ENCODE data around the gene SH3BGRL. TPM values are rescaled to one million over a fixed set of nuclear protein-coding genes. Genes with fewer than 3 reads are reported as not detected.

SH3BGRL gene
- 24.2 and 30.9 TPM in 2 replicates for total RNA-seq

DNA sequence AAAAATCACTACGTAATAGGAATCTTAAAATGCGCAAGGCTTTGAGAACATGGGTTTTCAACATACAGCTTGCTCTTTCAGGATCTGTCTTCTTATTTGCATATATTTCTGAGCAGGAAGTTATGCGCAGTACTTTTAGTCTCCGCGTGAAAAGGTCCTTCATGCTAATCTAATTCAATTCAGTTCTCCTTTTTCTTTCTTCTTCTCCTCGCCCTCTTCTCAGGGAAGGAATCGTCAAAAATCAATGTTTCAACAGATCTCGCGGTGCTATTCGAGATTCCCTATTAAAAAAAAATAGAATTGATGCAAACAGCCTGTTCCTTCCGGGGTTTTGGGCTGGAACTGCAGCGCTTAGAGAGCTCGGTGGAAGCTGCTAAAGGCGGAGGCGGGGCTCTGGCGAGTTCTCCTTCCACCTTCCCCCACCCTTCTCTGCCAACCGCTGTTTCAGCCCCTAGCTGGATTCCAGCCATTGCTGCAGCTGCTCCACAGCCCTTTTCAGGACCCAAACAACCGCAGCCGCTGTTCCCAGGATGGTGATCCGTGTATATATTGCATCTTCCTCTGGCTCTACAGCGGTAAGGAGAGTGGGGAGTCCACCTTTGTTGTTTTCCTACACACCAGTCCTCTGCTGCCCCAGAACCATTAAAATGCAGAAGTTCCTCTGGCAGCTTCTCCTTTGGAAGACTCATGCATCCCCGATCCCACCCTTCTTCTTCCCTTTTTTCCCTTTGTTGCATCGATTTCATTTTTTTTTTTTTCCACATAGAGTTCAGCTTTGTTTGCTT, at the start of gene SH3BGRL, which contains the start of gene HMGN5:
Gene SH3BGRL, plus strand, starts transcription at position 432 of the 785 bp plus-strand sequence. Its CDS starts 99 bp downstream, at position 531.
Gene HMGN5, minus strand, starts transcription at position 243 of the 785 bp plus-strand sequence. CDS start 80,364 bp downstream, outside the sequence.
- peak; percentile 69 to 87 for DNase-seq (ENCODE audit: low read depth in 2 of 2)

DNA sequence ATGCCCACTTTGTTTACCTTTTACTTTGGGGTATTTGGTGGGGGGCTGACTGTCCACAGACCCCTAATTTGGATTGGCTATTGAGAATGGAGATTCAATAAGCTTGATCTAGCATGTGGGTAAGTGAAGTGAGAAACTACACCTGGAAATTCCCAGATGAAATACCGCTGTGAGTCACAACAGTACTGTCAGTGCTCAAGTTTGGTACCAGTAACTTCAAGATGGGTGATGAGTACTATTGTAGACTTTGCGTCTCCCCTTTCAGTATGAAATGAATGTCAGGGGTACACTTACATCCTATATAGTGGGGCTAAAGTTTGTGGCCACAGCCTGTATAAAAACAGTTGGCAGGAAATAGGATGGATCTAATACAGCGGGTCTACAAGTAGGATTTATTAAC, 33.5 kb upstream of the SH3BGRL start:
- DNase-seq (ENCODE audit: low read depth in 2 of 2), result no peak

DNA sequence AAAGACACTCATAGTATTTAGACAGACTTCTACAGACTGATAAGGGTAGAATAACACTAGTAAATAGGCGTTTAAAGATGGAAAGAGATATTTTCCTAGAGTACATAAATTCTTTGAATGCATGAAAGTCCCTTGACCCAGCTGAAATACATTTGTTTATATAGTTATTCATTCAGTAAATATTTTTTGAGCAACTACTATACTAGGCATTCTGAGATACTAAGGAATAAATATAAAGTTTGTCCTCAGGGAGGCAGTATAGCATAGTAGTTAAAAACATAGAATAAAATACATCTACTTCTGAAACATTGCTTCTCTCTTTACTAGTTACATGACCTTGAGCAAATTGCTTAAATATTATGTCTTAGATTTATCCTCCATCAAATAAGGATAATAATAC, 27.6 kb upstream of the SH3BGRL start:
- DNase-seq (ENCODE audit: low read depth in 2 of 2), result peak; percentile 23 to 36

DNA sequence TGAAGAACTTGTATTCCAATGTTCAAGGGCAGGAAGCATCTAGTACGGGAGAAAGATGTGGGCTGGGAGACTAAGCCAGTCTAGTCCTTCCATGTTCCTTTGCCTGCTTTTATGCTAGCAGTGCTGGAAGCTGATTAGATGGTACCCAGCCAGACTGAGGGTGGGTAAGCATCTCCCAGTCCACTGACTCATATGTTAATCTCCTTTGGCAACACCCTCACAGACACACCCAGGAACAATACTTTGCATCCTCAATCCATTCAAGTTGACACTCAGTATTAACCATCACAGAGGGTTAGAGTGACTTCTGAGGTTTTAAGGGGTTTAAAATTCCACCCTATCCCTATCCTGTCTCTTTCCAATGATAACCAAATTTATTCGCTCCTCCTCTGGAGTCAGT, 6.6 kb upstream of the SH3BGRL start:
- DNase-seq (ENCODE audit: low read depth in 2 of 2), result no peak

DNA sequence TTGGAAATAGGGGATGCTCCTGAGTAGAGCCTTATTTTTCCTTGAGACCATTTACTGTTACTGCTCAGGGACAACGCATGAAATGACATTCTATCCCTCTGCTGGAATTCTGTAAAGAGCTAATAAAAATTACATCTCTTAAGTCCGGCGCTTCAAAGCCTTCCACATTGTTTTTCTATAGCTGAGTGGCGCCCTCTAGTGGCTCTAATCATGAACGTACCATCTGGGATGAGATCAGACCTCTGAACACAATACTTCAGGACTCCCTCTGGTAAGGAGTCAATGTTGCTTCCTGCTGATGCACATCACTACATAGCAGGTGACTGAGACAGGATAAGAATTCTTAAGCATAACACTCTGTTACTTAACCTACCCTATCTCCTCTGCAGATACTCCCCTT, 6.2 kb upstream of the SH3BGRL start:
- DNase-seq (ENCODE audit: low read depth in 2 of 2), result peak; percentile 71 to 74

DNA sequence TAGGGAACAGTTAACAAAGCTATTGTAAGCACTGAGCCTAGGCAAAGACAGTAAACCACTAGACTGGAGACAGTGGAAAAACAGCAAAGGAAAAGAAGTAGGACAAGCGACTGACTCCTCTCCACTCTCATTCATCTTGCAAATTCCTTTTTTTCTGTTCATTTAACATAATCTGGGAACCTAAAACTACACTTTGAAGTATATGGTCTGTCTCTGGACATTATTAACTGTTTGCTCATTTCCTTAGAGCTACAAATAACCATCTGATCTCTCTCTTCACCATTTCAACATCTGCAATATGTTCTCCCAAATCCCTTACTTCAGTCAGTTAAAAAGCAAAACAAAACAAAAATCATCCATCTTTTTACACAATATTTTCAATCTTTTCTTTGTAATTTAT, 831 bp upstream of the SH3BGRL start:
- peak in 1 of 2 donors; percentile 1 for DNase-seq (ENCODE audit: low read depth in 2 of 2)

DNA sequence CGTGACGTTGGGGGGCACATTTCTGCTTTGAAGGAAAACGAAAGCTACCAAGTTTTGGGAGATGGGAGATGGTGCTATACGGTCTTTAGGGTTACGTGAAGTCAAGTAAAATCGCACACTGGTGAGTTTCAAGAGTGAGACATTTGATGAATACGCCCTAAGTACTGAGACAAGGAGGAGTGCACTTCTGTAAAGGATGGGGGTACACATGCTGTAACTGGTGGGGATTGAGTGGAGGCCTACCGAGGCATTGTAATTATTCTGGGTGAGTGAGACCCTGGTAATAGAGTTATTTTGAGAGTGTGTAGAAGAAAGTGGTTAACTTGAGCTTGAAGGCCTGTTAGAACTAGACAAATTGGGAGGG, 536 bp downstream of the SH3BGRL start:
- peak; percentile 11 for DNase-seq (ENCODE audit: low read depth in 2 of 2)

DNA sequence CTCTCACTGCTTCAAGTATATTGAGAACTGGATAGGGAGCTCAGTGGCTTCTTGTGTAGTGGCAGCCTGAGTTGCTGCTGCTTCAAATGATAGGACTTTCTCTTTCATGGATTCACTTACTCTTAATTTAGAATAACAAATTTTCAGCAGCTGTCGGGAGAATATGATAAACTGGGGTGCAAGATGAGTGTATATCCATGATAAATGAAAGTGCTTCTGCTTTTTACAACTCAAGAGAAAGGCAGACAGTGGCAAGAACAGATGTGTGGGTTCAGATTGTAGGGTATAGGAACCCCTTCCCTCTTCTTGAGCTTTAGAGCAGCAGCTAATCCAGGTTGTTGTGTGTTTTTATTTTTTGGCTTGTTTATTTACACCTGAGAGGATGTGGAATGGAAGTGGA, 1.0 kb downstream of the SH3BGRL start:
- peak in 1 of 2 donors; percentile 1 for DNase-seq (ENCODE audit: low read depth in 2 of 2)

DNA sequence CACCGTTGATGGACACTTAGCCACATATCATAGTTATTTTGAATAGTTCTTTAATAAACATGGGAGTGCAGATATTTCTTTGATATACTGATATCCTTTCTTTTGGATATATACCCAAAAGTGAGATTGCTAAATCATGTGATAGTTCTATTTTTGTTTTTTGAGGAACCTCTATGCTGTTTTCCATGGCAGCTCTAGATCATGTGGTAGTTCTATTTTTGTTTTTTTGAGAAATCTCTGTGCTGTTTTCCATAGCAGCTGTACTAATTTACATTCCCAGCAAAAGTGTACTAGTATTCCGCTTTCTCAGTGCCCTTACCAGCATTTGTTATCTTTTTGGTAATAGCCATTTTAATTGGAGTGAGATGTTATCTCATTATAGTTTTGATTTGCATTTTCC, 3.6 kb downstream of the SH3BGRL start:
- no peak for DNase-seq (ENCODE audit: low read depth in 2 of 2)

DNA sequence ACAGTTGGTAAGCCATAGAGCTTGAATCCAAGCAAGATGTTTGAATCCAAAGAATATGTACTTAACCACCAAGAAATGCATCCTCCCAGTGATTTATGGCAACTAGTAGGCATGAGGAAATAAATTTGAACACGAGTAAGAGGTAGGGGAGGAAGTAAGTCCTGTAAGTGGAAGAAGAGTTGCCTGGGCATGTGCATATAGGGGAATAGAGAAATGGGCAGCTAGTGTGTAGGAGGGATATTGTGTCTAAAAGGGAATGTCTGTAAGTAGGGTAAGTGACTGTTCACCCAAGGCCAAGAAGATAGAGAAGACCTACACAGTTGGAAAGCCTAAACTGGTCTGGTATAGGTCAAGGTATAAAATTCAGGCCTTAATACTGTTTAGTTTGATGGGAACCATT, 4.6 kb downstream of the SH3BGRL start:
- no peak for DNase-seq (ENCODE audit: low read depth in 2 of 2)

DNA sequence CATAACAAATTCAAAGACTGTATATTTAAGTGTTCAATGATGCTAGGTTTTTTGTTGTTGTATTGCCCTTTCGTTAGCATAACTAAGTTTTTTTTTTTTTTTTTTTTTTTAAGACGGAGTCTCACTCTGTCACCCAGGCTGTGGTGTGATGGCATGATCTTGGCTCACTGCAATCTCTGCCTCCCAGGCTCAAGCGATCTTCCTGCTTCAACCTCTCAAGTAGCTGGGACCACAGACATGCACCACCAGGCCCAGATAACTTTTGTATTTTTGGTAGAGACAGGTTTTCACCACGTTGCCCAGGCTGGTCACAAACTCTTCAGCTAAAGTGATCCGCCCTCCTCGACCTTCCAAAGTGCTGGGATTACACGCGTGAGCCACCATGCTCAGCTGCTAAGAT, 7.0 kb downstream of the SH3BGRL start:
- DNase-seq (ENCODE audit: low read depth in 2 of 2), result no peak

DNA sequence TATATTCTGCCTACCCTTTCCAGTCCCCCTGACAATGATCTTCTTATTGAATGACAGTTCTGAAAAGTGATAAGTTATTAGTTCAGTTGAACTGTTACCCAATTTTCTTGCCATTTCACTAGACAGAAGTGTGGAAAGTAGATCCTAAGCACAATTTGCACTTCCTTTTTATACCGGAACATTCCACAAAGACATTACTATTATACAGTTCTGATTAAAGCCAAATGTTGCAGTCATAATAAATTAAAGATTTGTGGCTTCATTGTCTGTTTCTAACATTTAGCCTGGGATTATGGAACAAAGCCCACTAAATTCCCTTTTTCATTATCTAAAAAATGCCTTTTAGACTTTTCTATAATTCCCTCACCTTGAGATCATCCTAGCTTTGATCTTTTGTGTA, 13.8 kb downstream of the SH3BGRL start:
- DNase-seq (ENCODE audit: low read depth in 2 of 2), result no peak

DNA sequence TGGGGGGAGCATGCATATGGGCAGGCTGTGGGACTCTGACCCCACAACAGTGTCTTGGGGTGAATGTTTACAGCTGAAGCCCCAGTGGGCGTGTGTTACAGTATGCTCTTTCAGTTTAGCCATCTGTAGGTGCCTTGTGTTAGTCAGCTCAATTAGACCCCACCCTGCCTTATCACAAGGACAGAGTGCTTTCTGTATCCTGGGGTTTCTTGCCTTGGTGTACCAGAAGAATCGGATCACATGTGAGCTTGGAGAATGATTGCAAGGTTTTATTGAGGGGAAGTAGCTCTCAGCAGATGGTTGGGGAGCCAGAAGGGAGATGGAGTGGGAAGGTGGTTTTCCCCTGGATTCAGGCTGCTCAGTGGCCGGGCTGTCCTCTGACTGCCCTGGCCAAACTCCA, 27.3 kb downstream of the SH3BGRL start:
- DNase-seq (ENCODE audit: low read depth in 2 of 2), result no peak

DNA sequence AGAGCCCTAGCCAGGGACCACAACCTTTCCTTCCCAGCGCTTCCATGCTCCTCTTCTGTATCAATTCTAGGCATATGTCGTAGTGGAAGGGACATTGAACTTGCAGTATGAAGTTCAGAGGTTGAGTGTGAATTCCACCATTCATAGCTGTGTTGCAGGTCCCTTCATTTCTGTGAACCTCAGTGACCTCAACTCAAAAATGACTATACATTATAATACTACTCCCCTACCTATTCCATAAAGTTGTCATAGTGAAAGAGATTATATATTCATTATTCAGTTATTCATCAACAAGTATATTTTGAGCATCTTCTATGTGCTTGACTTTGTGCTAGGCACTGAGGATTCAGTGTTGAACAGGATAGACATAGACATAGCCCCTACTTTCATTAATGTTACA, 28.0 kb downstream of the SH3BGRL start:
- DNase-seq (ENCODE audit: low read depth in 2 of 2), result no peak

DNA sequence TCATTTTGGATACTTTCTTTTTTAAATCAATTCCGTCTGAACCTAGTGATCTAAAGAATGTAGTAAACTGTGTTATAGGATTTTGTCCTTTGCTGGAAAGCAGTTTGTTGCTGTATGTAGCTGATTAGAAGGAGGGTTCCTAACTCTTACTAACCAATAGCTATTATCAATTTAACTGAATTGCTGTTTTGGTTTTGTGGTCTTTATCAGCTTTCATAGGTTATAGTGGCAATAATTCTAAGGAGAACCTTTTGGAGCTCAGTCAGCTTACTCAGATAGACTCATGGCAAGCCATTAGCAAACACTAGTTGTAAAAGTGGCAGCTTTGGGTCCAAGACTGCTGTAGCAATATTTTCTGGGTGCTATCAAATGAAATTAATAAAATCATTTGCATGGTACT, 29.6 kb downstream of the SH3BGRL start:
- DNase-seq (ENCODE audit: low read depth in 2 of 2), result no peak

DNA sequence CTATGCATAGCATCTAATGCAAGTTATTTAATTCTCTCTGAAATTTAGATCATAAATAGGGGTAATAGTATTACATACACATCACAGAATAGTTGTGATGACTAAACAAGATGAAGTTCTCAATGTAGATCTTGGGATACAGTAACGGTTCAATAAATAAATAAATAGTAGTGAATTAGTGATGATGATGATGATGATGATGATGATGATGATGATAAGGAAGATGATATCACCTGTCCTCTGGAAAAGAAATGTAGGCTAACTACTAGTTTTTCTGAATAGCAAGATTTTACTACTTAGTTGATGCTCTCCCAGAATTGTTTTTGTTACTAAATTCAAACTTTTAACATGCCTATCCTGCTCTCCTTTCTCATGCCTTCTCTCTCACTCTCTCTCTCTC, 30.3 kb downstream of the SH3BGRL start:
- DNase-seq (ENCODE audit: low read depth in 2 of 2), result no peak

DNA sequence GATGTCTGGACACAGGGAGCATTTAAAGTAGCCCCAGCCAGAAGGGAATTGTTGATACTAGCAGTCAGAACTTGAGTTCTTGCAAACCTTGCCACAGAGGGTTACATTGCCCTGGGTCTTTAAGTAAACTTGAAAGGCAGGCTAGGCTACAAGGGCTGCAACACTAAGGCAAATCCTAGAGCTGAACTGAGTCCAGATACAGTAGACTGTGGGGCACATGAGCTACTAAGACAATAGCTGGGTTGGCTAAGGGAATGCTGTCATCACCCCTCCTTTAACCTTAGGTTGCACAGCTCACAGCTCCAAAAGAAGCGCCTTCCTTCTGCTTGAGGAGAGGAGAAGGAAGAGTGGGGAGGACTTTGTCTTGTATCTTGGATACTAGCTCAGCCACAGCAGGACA, 35.6 kb downstream of the SH3BGRL start:
- DNase-seq (ENCODE audit: low read depth in 2 of 2), result no peak

DNA sequence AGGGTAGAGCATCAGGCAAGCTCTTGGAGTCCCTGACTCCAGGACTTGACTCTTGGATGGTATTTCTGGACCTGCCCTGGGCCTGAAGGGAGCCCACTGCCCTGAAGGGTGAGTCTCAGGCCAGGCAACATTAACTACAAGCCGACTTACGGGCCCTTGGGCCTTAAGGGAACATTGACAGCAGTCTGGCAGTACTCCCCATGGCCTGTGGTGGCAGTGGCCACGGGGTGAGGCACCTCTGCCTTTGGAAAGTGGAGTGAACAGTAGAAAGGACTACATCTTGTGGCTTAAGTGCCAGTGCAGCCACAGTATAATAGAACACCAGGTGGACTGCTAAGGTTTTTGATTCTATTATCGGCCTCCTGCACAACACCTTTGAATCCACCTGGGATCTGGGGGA, 36.3 kb downstream of the SH3BGRL start:
- no peak for DNase-seq (ENCODE audit: low read depth in 2 of 2)

DNA sequence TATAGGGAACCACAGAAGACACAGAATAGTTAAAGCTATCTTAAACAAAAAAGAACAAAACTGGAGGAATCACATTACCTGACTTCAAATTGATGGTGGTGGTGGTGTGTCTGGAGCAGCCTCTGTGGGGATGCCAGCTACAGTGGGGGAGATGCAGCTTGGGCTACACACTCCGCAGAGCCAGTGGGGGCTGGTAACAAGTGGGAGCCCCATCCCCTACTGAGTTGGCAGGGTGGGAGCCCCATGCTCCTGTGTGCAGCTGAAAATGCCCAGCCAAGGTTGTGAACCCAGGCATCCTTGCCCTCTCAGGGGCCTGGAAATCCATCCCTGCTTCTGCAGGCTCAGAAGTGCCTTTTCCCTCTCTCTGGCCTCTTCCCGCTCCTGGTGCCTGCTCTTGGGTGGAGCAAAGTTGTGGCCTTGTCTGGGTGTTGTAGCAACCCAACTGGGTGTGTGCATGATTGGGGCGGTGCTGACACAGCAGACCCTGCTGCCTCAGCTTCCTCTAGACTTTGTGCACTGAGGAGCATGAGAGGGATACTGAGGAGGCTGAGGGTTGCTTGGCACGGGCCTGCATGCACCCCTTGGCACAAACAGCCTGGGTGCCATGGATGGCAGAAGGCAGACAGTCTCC, 38.9 kb downstream of the SH3BGRL start:
- no peak for DNase-seq (ENCODE audit: low read depth in 2 of 2)

DNA sequence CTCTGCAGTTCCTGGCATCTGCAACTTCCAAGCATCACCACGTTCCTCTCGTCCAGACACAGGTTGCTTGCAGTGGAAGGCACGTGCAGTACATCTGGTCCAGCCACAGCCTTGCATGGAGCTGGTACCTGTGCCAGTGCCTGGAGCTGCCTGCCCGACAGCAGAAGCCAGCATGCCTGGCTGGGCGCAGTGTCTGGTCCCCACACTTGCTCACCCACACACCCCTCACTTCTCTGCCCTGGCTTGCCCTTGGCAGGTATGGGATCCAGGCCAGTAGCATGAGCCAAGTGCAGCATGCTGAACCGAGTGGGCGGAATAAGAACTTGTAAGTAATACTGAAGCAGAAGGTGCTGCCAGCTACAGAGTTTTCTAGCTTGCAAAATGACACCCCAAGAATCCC, 39.9 kb downstream of the SH3BGRL start:
- no peak for DNase-seq (ENCODE audit: low read depth in 2 of 2)

DNA sequence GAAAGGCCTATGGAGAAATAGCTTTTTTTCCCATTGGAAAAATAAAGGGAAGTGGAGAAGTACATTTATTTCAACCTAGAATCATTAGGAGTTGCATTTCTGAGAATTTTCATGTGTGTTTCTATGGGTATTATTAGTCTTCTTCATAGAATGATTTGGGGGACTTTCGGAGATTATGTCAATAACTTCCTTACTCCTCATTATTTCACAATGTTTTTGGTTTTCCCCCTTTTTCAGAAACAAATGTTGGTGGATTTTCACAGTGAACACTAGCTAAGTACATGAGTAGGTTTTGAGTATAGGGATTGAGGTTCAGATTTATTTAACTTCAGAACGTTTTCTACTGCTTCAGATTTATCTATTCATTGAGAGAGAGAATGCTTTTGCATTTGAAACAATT, 54.0 kb downstream of the SH3BGRL start:
- DNase-seq (ENCODE audit: low read depth in 2 of 2), result no peak

DNA sequence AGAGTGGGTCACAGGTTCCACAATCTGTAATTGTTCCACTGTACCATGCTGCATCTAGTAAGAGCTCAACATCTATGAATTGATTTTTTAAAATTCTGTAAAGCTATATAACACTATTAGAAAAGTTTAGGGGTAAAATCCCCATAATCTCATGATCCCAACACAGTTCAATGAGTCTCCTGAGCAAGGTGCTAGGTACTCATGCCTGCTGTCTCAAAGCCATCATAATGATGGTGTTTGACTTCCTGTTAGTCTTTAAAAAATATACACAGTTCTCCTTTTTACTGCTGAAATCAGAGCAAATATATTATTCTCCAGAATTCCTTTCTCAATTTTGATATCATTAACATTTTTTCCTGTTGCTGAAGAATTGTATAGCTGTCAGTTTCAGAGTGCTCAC, 55.9 kb downstream of the SH3BGRL start:
- no peak for DNase-seq (ENCODE audit: low read depth in 2 of 2)

DNA sequence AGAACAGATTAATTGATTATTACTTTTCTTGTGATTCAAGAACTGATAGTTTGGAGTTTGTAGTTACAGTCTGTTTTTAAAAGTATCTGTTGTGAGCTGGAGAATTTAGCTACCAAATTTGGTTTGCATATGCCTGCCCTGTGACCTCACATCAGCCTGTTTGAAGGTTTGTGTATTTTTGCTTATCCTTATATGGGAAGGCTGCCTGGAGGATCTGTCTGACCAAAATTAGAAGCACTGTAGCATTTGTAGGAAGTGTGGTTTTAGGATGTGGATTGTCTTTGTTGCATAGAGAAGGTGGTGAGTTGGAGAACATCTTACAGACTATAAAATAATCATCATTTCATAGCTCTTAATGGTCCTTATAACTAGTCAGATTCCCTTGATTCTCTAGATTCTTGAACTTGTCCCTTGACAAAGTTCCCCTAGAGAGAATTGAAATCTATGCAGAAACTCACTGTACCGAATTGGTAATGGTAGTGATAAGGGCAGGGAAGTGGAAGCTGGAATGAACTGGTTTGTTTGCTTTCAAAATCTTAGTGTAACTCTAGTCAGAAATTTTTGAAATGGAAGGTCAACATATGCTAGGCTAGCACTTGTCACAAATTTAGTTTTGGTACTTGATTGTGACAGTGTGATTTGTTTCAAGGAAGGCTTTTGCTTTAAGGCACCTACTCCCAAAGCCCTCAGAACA, 57.3 kb downstream of the SH3BGRL start:
- peak in 1 of 2 donors; percentile 26 for DNase-seq (ENCODE audit: low read depth in 2 of 2)
